ES-I3 (cell line): ENCODE data around the gene SP140L.
"Not testable (repeated sequence)": the region's sequence is repeated elsewhere in the genome, so short reads cannot be mapped to it uniquely, and the experiment has no call there.

Source experiments
- H3K36me3 ChIP-seq: 2 replicates; pipeline ENCODE4 v1.6.1; 2013; ENCODE audit warnings: mild to moderate bottlenecking, low read length, control low read depth, moderate library complexity; ENCODE audit not compliant: insufficient read depth
- H3K4me1 ChIP-seq: 2 replicates; pipeline ENCODE4 v1.6.1; 2013; ENCODE audit warnings: mild to moderate bottlenecking, control low read depth, low read length; ENCODE audit not compliant: insufficient read depth
- H3K9ac ChIP-seq: 2 replicates; pipeline ENCODE4 v1.6.1; 2013; ENCODE audit warnings: low read depth, mild to moderate bottlenecking, low read length, moderate library complexity
- H3K9me3 ChIP-seq: 2 replicates; pipeline ENCODE4 v1.6.1; 2013; ENCODE audit warnings: mild to moderate bottlenecking, low read length, moderate library complexity; ENCODE audit not compliant: control insufficient read depth, insufficient read depth

SP140L gene

DNA sequence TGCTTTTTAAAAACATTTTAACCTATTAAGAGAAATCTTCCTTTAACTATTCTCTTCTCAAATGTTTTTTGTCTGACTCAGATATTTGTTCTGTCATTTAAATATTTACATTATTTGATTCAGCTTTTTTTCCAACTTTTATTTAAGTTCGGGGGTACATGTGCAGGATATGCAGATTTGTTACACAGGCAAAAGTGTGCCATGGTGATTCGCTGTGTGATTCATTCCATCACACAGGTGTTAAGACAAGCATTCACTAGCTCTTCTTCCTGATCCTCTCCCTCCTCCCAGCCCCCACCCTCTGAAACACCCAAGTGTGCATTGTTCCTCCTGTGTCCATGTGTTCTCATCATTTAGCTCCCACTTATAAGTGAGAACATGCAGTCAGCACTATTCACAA lies 108.4 kb downstream of the SP140L start:
- no peaks in the 10 kb centered on the region for H3K36me3 ChIP-seq
- no peaks in the 10 kb centered on the region for H3K4me1 ChIP-seq
- H3K9ac ChIP-seq = no peak overlapping the region
- no peaks in the 10 kb centered on the region for H3K9me3 ChIP-seq

GRCh38 chr2:230439121-230439520 lies 112.1 kb downstream of the SP140L start:
- H3K9ac ChIP-seq = not testable (repeated sequence)

DNA sequence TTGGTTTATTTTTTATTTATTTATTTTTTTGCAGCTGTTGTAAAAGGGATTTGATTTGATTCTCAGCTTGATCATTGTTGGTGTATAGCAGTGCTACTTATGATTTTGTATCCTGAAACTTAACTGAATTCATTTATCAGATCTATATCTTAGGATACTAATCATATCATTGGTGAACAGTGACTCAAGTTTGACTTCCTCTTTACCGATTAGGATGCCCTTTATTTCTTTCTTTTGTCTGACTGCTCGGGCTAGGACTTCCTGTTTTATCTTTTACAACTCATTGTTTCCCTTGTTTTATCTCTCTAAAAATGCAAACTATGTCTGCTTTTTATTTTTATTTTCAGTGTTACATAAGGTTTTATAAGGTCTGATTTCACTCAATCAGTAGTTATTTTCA lies 112.6 kb downstream of the SP140L start:
- Histone ChIP-seq H3K9ac (no peak overlapping the region), H3K4me1 (no peaks in the 10 kb centered on the region), H3K9me3 (no peaks in the 10 kb centered on the region), H3K36me3 (no peaks in the 10 kb centered on the region)

More at GRCh38 chr2:230439121-230439520, 112.1 kb downstream of the SP140L start:
- not testable (repeated sequence) for H3K4me1 ChIP-seq, H3K36me3 ChIP-seq, H3K9me3 ChIP-seq

GRCh38 chr2:230441227-230441897 lies 114.4 kb downstream of the SP140L start:
- no peaks in the 10 kb centered on the region for H3K36me3 ChIP-seq
- no peaks in the 10 kb centered on the region for H3K4me1 ChIP-seq
- no peak overlapping the region for H3K9ac ChIP-seq
- no peaks in the 10 kb centered on the region for H3K9me3 ChIP-seq

- peaks cover 6% of the 10 kb centered on the region; the same call in 1 of the 2 replicates for H3K4me1 ChIP-seq
- no peaks in the 10 kb centered on the region for H3K9me3 ChIP-seq
- no peak overlapping the region for H3K9ac ChIP-seq
- no peaks in the 10 kb centered on the region for H3K36me3 ChIP-seq
Observed at GRCh38 chr2:230443541-230443940, 116.5 kb downstream of the SP140L start.

DNA sequence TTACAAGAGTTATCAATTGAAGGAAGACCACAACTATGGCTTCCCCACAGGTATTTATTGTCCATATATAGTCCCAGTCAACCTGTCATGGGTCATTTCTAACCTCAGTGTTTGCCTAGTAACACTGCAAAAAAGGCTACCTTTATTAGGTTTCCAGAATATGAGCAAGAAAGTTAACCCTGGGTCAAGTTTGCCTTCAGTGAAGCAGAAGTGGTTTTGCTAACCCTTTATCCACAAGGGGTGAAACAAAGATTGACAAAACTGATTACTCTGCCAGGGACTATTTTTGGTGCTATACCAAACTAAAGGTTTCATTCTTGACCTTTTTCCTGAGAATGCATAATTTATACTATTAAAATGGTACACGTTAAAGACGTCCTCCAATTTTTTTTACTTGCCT lies 117.8 kb downstream of the SP140L start:
- H3K36me3 ChIP-seq = no peaks in the 10 kb centered on the region
- peaks cover 7% of the 10 kb centered on the region; the same call in 1 of the 2 replicates for H3K4me1 ChIP-seq
- H3K9me3 ChIP-seq = no peaks in the 10 kb centered on the region
- no peak overlapping the region for H3K9ac ChIP-seq

- Histone ChIP-seq H3K4me1 (peaks cover 7% of the 10 kb centered on the region; the same call in 1 of the 2 replicates), H3K36me3 (no peaks in the 10 kb centered on the region)
Observed at GRCh38 chr2:230447036-230447435, 120.0 kb downstream of the SP140L start.

DNA sequence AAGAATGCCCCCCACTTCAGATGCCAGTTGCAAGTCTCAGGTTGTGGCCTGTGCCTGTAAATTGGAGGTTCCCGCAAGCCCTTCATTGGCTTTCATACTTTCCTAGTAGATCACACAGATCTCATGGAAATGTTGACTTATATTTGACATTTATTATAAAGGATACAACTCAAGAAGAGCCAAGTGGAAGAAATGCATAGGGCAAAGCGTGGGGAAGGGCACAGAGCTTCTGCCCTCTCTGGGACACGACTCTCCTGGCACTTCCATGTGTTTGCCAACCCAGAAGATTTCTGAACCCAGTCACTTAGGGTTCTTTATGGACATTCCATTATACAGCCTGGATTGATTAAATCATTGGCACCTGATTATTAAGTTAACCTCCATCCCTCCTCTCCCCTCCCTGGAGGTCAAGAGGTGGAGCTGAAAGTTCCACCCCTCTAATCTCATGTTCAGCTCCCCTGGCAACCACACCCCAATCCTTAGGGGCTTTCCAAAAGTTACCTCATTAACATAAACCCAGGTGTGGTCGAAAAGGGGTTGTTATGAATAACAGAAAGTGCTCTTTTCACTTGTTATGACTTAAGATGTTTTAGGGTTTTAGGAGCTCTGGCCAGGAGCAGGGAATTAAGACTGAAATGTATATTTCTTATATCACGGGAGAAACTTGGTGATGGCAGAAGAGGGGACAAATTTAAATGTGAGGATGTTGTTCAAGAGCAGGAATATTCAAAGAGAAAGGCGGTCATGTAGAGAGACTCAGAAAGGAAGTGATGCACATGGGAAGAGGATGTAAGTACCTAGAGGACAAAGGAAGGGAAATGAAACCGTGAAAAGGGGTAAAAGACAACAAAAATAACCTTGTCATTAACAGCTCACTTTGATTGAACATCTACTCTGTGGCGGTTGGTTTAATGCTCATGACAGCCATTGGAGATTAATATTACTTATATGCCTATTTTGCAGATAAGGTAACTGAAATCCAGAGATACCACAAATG lies 120.8 kb downstream of the SP140L start:
- Histone ChIP-seq H3K4me1 (peaks cover 7% of the 10 kb centered on the region; the same call in 1 of the 2 replicates), H3K9ac (no peak overlapping the region), H3K9me3 (no peaks in the 10 kb centered on the region), H3K36me3 (no peaks in the 10 kb centered on the region)

More at GRCh38 chr2:230447036-230447435, 120.0 kb downstream of the SP140L start:
- Histone ChIP-seq H3K9ac (no peak overlapping the region), H3K9me3 (no peaks in the 10 kb centered on the region)

DNA sequence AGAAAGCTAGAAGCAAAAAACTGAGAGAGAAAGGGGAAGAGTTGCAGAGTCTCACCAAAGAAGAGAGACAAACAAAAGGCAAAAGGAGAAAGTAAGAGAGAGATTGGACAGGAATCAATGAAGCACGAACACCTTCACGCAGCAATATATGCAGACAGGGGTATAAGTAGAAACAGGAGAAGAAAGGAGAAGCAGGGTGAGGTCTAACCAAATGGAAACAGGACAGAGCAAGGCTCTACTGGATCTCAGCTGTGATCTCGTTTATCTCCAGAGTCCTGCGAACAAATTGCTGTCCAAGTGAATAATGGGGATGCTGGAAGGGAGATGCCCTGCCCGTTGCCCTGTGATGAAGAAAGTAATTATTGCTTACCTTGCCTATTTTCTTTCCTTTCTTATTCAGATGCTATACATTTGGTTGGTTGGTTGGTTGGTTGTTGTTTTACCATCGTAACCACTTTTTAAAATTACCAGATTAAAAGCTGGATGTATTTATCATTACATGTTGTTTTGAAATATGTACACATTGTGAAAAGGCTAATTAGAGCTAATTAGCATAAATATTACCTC lies 123.0 kb downstream of the SP140L start:
- no peak overlapping the region for H3K9ac ChIP-seq
- H3K9me3 ChIP-seq = no peaks in the 10 kb centered on the region
- H3K4me1 ChIP-seq = peaks cover 7% of the 10 kb centered on the region; the same call in 1 of the 2 replicates
- no peaks in the 10 kb centered on the region for H3K36me3 ChIP-seq

- no peaks in the 10 kb centered on the region for H3K9me3 ChIP-seq
- no peak overlapping the region for H3K9ac ChIP-seq
- H3K36me3 ChIP-seq = no peaks in the 10 kb centered on the region
- H3K4me1 ChIP-seq = peaks cover 6% of the 10 kb centered on the region; the same call in 1 of the 2 replicates
Observed at GRCh38 chr2:230453006-230453405, 126.0 kb downstream of the SP140L start.
